ENCODE data around the gene ASTN1. TPM values are rescaled to one million over a fixed set of nuclear protein-coding genes. Genes with fewer than 3 reads are reported as not detected.
A peak's percentile ranks its signal among the peaks of the same experiment; 100 is the strongest.

Gene ASTN1
- 37.8 TPM for polyA plus RNA-seq (2012; ENCODE audit: insufficient read length, low read depth)

DNA sequence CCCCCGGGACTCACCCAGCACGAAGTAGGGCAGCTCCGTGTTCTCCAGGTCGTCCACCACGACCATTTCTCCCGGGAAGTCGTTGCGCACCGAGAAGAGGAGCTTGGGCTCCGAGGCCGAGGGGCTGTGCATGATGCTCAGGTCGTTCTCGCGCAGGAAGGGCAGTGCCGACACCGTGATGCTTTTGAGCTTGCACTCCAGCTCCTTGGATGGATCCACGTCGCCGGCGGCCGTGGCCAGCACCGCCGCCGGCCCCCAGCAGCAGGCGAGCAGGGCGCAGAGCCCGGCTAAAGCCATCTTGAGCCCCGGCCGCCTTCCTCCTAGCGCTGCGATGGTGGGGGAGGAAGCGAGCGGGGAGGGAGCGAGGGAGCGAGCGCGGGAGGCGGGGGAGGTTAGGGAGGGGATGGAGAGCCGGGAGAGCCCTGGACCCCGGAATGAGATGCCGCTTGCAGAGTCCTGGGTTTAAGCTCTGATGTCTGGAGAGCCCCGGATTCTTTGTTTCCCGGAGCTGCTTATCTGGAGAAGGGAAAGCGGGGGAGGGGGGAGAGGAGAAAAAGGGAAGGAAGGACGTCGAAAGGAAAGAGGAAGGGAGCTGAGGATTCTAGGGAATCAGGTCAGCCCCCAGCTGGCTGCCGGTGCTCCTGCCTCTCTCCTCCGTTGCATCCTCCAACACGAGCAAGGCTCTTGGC lies at the start of gene ASTN1:
Gene ASTN1, minus strand, starts transcription at position 333 of the 689 bp plus-strand sequence. Its CDS starts 36 bp downstream, at position 297.
- TF ChIP-seq TAF1 (IDR thresholded peaks at IDR 0.05; ENCODE audit: borderline replicate concordance, insufficient read depth, low read length), result no peak

DNA sequence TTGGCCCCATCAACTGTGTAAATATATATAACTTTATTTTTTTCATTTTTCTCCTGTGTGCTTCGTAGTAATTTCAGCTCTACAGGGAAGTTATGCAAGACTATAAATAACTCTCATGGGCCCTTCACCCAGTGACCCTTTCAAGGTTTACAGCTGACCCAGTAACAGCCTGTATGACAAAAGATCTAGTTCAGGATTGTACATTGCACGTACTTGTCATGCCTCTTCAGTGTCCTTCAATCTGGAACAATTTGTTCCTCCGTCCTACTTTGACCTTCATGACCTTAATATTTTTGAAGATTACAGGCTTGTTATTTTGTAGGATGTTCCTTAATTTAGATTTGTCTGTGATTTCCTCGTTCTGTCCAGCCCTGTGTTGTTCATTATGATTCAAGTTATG lies 46.7 kb upstream of the ASTN1 start:
- no peak for TF ChIP-seq SIN3A (IDR thresholded peaks at IDR 0.05; ENCODE audit: borderline replicate concordance, insufficient read depth, low read length)
- no peak for TF ChIP-seq TAF1 (IDR thresholded peaks at IDR 0.05; ENCODE audit: borderline replicate concordance, insufficient read depth, low read length)
- TF ChIP-seq, protein P1, sequence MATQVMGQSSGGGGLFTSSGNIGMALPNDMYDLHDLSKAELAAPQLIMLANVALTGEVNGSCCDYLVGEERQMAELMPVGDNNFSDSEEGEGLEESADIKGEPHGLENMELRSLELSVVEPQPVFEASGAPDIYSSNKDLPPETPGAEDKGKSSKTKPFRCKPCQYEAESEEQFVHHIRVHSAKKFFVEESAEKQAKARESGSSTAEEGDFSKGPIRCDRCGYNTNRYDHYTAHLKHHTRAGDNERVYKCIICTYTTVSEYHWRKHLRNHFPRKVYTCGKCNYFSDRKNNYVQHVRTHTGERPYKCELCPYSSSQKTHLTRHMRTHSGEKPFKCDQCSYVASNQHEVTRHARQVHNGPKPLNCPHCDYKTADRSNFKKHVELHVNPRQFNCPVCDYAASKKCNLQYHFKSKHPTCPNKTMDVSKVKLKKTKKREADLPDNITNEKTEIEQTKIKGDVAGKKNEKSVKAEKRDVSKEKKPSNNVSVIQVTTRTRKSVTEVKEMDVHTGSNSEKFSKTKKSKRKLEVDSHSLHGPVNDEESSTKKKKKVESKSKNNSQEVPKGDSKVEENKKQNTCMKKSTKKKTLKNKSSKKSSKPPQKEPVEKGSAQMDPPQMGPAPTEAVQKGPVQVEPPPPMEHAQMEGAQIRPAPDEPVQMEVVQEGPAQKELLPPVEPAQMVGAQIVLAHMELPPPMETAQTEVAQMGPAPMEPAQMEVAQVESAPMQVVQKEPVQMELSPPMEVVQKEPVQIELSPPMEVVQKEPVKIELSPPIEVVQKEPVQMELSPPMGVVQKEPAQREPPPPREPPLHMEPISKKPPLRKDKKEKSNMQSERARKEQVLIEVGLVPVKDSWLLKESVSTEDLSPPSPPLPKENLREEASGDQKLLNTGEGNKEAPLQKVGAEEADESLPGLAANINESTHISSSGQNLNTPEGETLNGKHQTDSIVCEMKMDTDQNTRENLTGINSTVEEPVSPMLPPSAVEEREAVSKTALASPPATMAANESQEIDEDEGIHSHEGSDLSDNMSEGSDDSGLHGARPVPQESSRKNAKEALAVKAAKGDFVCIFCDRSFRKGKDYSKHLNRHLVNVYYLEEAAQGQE (IDR thresholded peaks at IDR 0.05; ENCODE audit: insufficient read depth in 1 of 2, low read depth in 2 of 2, low read length in 2 of 2), result no peak
- TF ChIP-seq POLR2AphosphoS5 (IDR thresholded peaks at IDR 0.05; ENCODE audit: low read depth, low read length), result no peak
- no peak for TF ChIP-seq FOXP2 (optimal IDR thresholded peaks at IDR 0.05; ENCODE audit: borderline replicate concordance, extremely low read depth, extremely low read length, insufficient read depth)

DNA sequence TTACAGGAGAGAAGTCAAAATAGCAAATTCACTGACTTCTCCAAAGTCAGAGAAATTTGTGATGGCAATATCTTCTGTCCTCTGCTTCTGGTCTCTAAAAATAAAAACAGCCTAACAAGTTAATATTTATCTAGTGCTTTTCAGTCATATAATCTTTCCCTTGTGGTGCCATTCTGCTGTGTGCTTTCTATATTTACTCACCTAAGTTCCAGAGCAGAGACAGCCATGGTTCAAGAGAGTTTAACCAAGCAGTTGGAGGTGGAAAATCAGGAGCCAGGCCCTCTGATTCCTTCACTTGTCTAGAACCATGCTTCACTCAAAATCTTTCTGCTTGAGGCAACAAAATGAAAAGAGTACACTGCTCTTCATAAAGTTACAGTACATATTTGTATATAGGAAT lies 45.6 kb upstream of the ASTN1 start:
- TF ChIP-seq SIN3A (IDR thresholded peaks at IDR 0.05; ENCODE audit: borderline replicate concordance, insufficient read depth, low read length) (no peak), FOXP2 (optimal IDR thresholded peaks at IDR 0.05; ENCODE audit: borderline replicate concordance, extremely low read depth, extremely low read length, insufficient read depth) (no peak), TAF1 (IDR thresholded peaks at IDR 0.05; ENCODE audit: borderline replicate concordance, insufficient read depth, low read length) (no peak), POLR2AphosphoS5 (IDR thresholded peaks at IDR 0.05; ENCODE audit: low read depth, low read length) (no peak)
- TF ChIP-seq, protein P1 (IDR thresholded peaks at IDR 0.05; ENCODE audit: insufficient read depth in 1 of 2, low read depth in 2 of 2, low read length in 2 of 2), result no peak

DNA sequence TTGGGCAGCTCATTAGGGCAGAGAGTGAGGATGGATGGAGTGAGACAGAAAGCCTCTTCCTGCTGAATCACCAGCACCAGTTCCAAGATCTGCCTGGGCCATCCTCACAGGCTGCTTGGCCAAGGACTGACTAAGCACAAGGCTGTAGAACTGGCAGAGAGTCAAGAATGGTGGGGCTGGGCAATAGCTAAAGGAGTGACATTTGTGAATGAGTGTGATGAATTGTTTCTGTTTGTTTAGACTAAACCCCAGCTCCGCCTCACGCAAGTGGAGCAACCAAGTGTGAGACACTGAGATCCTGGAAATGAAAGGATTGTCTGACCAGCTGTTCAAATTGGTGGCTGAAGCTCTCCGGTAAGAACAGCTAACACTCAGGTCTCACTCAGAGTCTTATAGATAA lies 44.8 kb upstream of the ASTN1 start:
- TF ChIP-seq FOXP2 (optimal IDR thresholded peaks at IDR 0.05; ENCODE audit: borderline replicate concordance, extremely low read depth, extremely low read length, insufficient read depth) (peak; percentile 86), POLR2AphosphoS5 (IDR thresholded peaks at IDR 0.05; ENCODE audit: low read depth, low read length) (peak; percentile 69), SIN3A (IDR thresholded peaks at IDR 0.05; ENCODE audit: borderline replicate concordance, insufficient read depth, low read length) (peak; percentile 96; the same call in 1 of the 2 replicates), TAF1 (IDR thresholded peaks at IDR 0.05; ENCODE audit: borderline replicate concordance, insufficient read depth, low read length) (peak; percentile 31; the same call in 1 of the 2 replicates)
- TF ChIP-seq, protein P1 (IDR thresholded peaks at IDR 0.05; ENCODE audit: insufficient read depth in 1 of 2, low read depth in 2 of 2, low read length in 2 of 2), result 0 out of 4 replicates have a peak, but pooled peaks of 1 of the 2 experiments have one; percentile 56

DNA sequence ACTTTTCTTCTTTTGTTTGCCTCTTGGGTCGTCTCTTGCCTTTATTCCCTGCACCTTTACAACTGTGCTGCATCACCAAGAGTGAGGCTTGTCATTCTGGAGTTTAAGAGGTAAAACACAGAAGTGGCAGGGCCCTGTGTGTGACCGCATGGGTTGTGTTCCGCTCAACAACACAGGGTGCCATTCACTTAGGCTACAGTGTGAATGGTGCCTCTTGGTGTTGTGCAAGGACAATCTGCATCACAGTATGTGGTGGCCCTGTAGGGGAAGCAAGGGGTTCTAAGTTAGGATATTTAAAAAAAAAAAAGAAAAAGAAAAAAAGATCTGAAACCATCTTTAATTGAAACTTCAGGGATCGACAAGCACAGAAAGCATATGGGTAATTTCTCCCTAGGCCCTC lies 44.4 kb upstream of the ASTN1 start:
- TF ChIP-seq, protein P1 (IDR thresholded peaks at IDR 0.05; ENCODE audit: insufficient read depth in 1 of 2, low read depth in 2 of 2, low read length in 2 of 2), result no peak
- TF ChIP-seq TAF1 (IDR thresholded peaks at IDR 0.05; ENCODE audit: borderline replicate concordance, insufficient read depth, low read length) (no peak), SIN3A (IDR thresholded peaks at IDR 0.05; ENCODE audit: borderline replicate concordance, insufficient read depth, low read length) (no peak), FOXP2 (optimal IDR thresholded peaks at IDR 0.05; ENCODE audit: borderline replicate concordance, extremely low read depth, extremely low read length, insufficient read depth) (no peak), POLR2AphosphoS5 (IDR thresholded peaks at IDR 0.05; ENCODE audit: low read depth, low read length) (no peak)
